22Rv1 (cell line): ENCODE data around the gene ZFYVE28.

Experiments
- ZFX ChIP-seq: fragments of 450-650 bp; IDR thresholded peaks from 2 replicates; pipeline ENCODE4 v1.6.1; 2017; ENCODE audit warnings: antibody characterized with exemption, borderline replicate concordance
- TF ChIP-seq, protein P1 (sequence below): fragments of 450-650 bp; IDR thresholded peaks from 2 replicates; pipeline ENCODE4 v1.5.1; 2017; ENCODE audit warnings: mild to moderate bottlenecking

DNA sequence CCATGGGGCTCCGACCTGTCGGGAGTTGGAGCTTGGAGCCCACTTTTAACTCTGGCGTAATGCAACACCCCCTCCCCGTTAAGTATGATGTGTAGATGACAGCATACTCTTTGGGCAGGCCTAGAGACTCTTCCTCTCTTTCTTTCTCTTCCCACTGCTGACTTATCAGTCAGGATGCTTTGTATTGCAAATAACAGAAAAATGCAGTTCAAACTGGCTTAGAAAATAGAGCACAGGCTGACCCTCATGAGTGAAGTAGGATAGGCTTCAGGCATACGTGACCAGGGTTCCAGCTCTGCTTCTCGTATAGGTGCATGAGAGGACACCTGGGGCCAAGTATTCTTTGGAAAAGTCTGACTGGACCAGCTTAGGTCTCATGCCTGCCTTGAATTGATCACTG, 27.1 kb upstream of the ZFYVE28 start:
- TF ChIP-seq, protein P1, sequence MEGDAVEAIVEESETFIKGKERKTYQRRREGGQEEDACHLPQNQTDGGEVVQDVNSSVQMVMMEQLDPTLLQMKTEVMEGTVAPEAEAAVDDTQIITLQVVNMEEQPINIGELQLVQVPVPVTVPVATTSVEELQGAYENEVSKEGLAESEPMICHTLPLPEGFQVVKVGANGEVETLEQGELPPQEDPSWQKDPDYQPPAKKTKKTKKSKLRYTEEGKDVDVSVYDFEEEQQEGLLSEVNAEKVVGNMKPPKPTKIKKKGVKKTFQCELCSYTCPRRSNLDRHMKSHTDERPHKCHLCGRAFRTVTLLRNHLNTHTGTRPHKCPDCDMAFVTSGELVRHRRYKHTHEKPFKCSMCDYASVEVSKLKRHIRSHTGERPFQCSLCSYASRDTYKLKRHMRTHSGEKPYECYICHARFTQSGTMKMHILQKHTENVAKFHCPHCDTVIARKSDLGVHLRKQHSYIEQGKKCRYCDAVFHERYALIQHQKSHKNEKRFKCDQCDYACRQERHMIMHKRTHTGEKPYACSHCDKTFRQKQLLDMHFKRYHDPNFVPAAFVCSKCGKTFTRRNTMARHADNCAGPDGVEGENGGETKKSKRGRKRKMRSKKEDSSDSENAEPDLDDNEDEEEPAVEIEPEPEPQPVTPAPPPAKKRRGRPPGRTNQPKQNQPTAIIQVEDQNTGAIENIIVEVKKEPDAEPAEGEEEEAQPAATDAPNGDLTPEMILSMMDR, result no peak
- TF ChIP-seq ZFX, result no peak
